Karpas-422 (cell line): ENCODE measurements around the gene TRAP1. TPM values are rescaled to one million over a fixed set of nuclear protein-coding genes. Genes with fewer than 3 reads are reported as not detected.
A peak's percentile ranks its signal among the peaks of the same experiment; 100 is the strongest.
"Not testable (repeated sequence)": the region's sequence is repeated elsewhere in the genome, so short reads cannot be mapped to it uniquely, and the experiment has no call there.

Experiments
- DNase-seq: peaks from one replicate; pipeline ENCODE4 v3.0.0-alpha.2; 2015
- H2AFZ ChIP-seq: fragments of 200-600 bp; sonication (generic); 2 replicates; pipeline ENCODE4 v1.6.1; 2014; ENCODE audit warnings: antibody characterized with exemption, low read length, mixed read lengths
- H3K27ac ChIP-seq: fragments of 200-600 bp; sonication (generic); 2 replicates; pipeline ENCODE4 v1.5.1; 2014; ENCODE audit warnings: mild to moderate bottlenecking, low read length, moderate library complexity
- H3K27me3 ChIP-seq: fragments of 200-600 bp; sonication (generic); 2 replicates; pipeline ENCODE4 v1.6.1; 2014; ENCODE audit warnings: low read length, mixed read lengths
- H3K36me3 ChIP-seq: fragments of 200-600 bp; sonication (generic); 2 replicates; pipeline ENCODE4 v1.6.1; 2014; ENCODE audit warnings: low read length, mixed read lengths; ENCODE audit not compliant: insufficient read depth
- H3K4me1 ChIP-seq: fragments of 200-600 bp; sonication (generic); 2 replicates; pipeline ENCODE4 v1.6.1; 2014; ENCODE audit warnings: mild to moderate bottlenecking, low read length, mixed read lengths
- H3K4me2 ChIP-seq: fragments of 200-600 bp; sonication (generic); 2 replicates; pipeline ENCODE4 v1.6.1; 2014; ENCODE audit warnings: low read length, low read depth, mild to moderate bottlenecking; ENCODE audit not compliant: poor library complexity, severe bottlenecking
- H3K4me3 ChIP-seq: fragments of 200-600 bp; sonication (generic); 2 replicates; pipeline ENCODE4 v1.5.1; 2014; ENCODE audit warnings: mild to moderate bottlenecking, antibody characterized with exemption, low read length, mixed read lengths
- H3K79me2 ChIP-seq: fragments of 200-600 bp; sonication (generic); 2 replicates; pipeline ENCODE4 v1.6.1; 2014; ENCODE audit warnings: mild to moderate bottlenecking, low read length, mixed read lengths
- H3K9ac ChIP-seq: fragments of 200-600 bp; sonication (generic); 2 replicates; pipeline ENCODE4 v1.6.0; 2014; ENCODE audit warnings: low read length
- H3K9me2 ChIP-seq: fragments of 200-600 bp; sonication (generic), shearing (Covaris generic); replicated peaks from 2 replicates; pipeline ENCODE4 v1.6.0; 2014; ENCODE audit warnings: mild to moderate bottlenecking, low read length, moderate library complexity; ENCODE audit not compliant: insufficient read depth
- H3K9me3 ChIP-seq: fragments of 300-700, 200-600 bp; sonication (generic); 2 replicates; pipeline ENCODE4 v1.6.1; 2014; ENCODE audit warnings: low read length, mixed read lengths
- H4K20me1 ChIP-seq: fragments of 200-600 bp; sonication (generic); 2 replicates; pipeline ENCODE4 v1.6.1; 2014; ENCODE audit warnings: mild to moderate bottlenecking, antibody characterized with exemption, low read length, low read depth; ENCODE audit not compliant: insufficient read depth
- total RNA-seq: library from RNA; depleted of rRNA; stranded (reverse); fragments of >200 nt; shearing (Covaris generic); gene quantifications from 2 replicates; pipeline ENCODE4 v1.2.3, GENCODE V29; 2014; ENCODE audit warnings: low replicate concordance; rRNA removed

Gene TRAP1
- total RNA-seq, 1 experiment from 2014 or later: 195 TPM

GRCh38 chr16:3609895-3610697 lies 107.2 kb downstream of the TRAP1 start:
- DNase-seq: peak; percentile 66
- H3K4me2 ChIP-seq: peak overlapping the region; percentile 79
- peaks cover 56% of the 10 kb centered on the region for H3K4me1 ChIP-seq
- H3K27me3 ChIP-seq: no peaks in the 10 kb centered on the region
- no peak overlapping the region for H2AFZ ChIP-seq
- H3K9me3 ChIP-seq: no peaks in the 10 kb centered on the region
- peak overlapping the region; percentile 93 for H3K9ac ChIP-seq
- peak overlapping the region; percentile 77 for H3K27ac ChIP-seq
- H3K79me2 ChIP-seq: peaks cover 68% of the 10 kb centered on the region
- H3K4me3 ChIP-seq: peak overlapping the region; percentile 97
- no peaks in the 10 kb centered on the region for H4K20me1 ChIP-seq
- peaks cover 16% of the 10 kb centered on the region for H3K36me3 ChIP-seq
- no peaks in the 10 kb centered on the region for H3K9me2 ChIP-seq

GRCh38 chr16:3608976-3609375 lies 108.3 kb downstream of the TRAP1 start:
- H3K9me2 ChIP-seq, H3K27me3 ChIP-seq, H3K9me3 ChIP-seq, H3K4me2 ChIP-seq, H2AFZ ChIP-seq, DNase-seq, H3K9ac ChIP-seq, H4K20me1 ChIP-seq, H3K4me3 ChIP-seq: not testable (repeated sequence)
- Histone ChIP-seq H3K27ac (peak overlapping the region; percentile 84; the same call in 1 of the 2 replicates), H3K36me3 (peaks cover 11% of the 10 kb centered on the region; the same call in 1 of the 2 replicates), H3K4me1 (peaks cover 50% of the 10 kb centered on the region), H3K79me2 (peaks cover 56% of the 10 kb centered on the region)

GRCh38 chr16:3608069-3608468 lies 109.3 kb downstream of the TRAP1 start:
- H3K36me3 ChIP-seq: peaks cover 11% of the 10 kb centered on the region; the same call in 1 of the 2 replicates
- peak overlapping the region; percentile 21; the same call in 1 of the 2 replicates for H3K4me3 ChIP-seq
- peaks cover 44% of the 10 kb centered on the region for H3K4me1 ChIP-seq
- peak overlapping the region; percentile 84 for H3K27ac ChIP-seq
- DNase-seq: no peak
- peaks cover 48% of the 10 kb centered on the region for H3K79me2 ChIP-seq
- H3K4me2 ChIP-seq: peak overlapping the region; percentile 34
- H3K27me3 ChIP-seq: no peaks in the 10 kb centered on the region
- no peaks in the 10 kb centered on the region for H3K9me2 ChIP-seq
- H3K9me3 ChIP-seq: no peaks in the 10 kb centered on the region
- peak overlapping the region; percentile 34; the same call in 1 of the 2 replicates for H3K9ac ChIP-seq
- no peaks in the 10 kb centered on the region for H4K20me1 ChIP-seq
- no peak overlapping the region for H2AFZ ChIP-seq

Other genes with a start within 250 kb of the TRAP1 start
- not detected in 2 replicates for gene C16orf90, start 222.0 kb downstream of the TRAP1 start, total RNA-seq
- gene CLUAP1, start 216.5 kb downstream of the TRAP1 start, total RNA-seq: 21.6 and 29.4 TPM in 2 replicates
- gene NLRC3, start 140.1 kb downstream of the TRAP1 start, total RNA-seq: 22.4 and 31.5 TPM in 2 replicates
- gene SLX4, start 105.9 kb downstream of the TRAP1 start, total RNA-seq: 9.1 and 12.7 TPM in 2 replicates
- gene DNASE1, start 62.8 kb downstream of the TRAP1 start, total RNA-seq: 22.9 and 46.1 TPM in 2 replicates
- gene CREBBP, start 163.2 kb upstream of the TRAP1 start, total RNA-seq: 26.4 and 32.9 TPM in 2 replicates